Measurements from ENCODE around the gene SLCO2A1.

Gene SLCO2A1

DNA sequence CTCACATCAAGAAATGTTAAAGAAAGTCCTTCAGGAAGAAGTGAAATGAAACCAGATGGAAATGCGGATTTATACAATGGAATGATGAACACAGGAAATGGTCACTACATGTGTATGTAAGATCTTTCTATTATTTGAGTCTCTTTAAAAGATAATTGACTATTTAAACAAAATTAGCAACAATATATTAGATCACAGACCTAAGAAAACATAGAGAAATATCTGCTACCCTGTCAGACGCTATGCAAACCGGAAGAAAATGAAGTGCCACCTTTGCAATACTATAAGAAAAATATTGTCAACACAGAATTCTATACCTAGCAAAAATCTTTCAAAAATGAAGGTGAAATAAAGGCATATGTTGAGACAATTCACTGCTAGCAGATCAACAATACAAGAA lies 151.2 kb downstream of the SLCO2A1 start:
- no peak for DNase-seq
- Mint-ChIP-seq H3K27ac (no peak overlapping the region), H3K9me3 (peaks cover 2% of the 10 kb centered on the region), H3K36me3 (no peaks in the 10 kb centered on the region), H3K4me1 (peaks cover 16% of the 10 kb centered on the region), H3K4me3 (no peak overlapping the region), H3K27me3 (peaks cover 26% of the 10 kb centered on the region)
- CTCF ChIA-PET = no interaction called here
